H9 (cell line): ENCODE results near the gene SYNGR2. TPM values are rescaled to one million over a fixed set of nuclear protein-coding genes. Genes with fewer than 3 reads are reported as not detected.

Source experiments
- DNase-seq: peaks from one replicate; pipeline ENCODE4 v3.0.0-alpha.2; 2017
- H2AFZ ChIP-seq: one replicate; pipeline ENCODE4 v1.6.1; 2013; ENCODE audit warnings: mild to moderate bottlenecking, low read length, control low read depth, moderate library complexity
- H2AK5ac ChIP-seq: 2 replicates; pipeline ENCODE4 v1.6.1; 2013; ENCODE audit warnings: low read length, control low read depth, mixed read lengths; ENCODE audit not compliant: insufficient read length
- H2BK120ac ChIP-seq: one replicate; pipeline ENCODE4 v1.6.1; 2013; ENCODE audit warnings: low read depth, mild to moderate bottlenecking, low read length, control low read depth, inconsistent platforms; ENCODE audit not compliant: poor library complexity, severe bottlenecking
- H2BK12ac ChIP-seq: 2 replicates; pipeline ENCODE4 v1.6.1; 2013; ENCODE audit warnings: low read length, control low read depth, mixed read lengths, low read depth; ENCODE audit not compliant: insufficient read length
- H2BK15ac ChIP-seq: 2 replicates; pipeline ENCODE4 v1.6.1; 2013; ENCODE audit warnings: low read depth, low read length, control low read depth
- H2BK20ac ChIP-seq: one replicate; pipeline ENCODE4 v1.6.1; 2013; ENCODE audit warnings: low read depth, mild to moderate bottlenecking, low read length, control low read depth, inconsistent platforms; ENCODE audit not compliant: poor library complexity, severe bottlenecking
- H2BK5ac ChIP-seq: 2 replicates; pipeline ENCODE4 v1.6.1; 2013; ENCODE audit warnings: low read length, control low read depth, mixed read lengths; ENCODE audit not compliant: insufficient read length
- H3K14ac ChIP-seq: 2 replicates; pipeline ENCODE4 v1.6.1; 2013; ENCODE audit warnings: low read length, control low read depth; ENCODE audit not compliant: insufficient read depth
- H3K18ac ChIP-seq: 2 replicates; pipeline ENCODE4 v1.6.1; 2013; ENCODE audit warnings: low read depth, mild to moderate bottlenecking, mixed read lengths, low read length, control low read depth; ENCODE audit not compliant: insufficient read length
- H3K23ac ChIP-seq: 2 replicates; pipeline ENCODE4 v1.6.1; 2013; ENCODE audit warnings: low read length, control low read depth, mixed read lengths, low read depth; ENCODE audit not compliant: insufficient read length
- H3K23me2 ChIP-seq: 2 replicates; pipeline ENCODE4 v1.6.1; 2013; ENCODE audit warnings: low read depth, mild to moderate bottlenecking, mixed read lengths, low read length, control low read depth; ENCODE audit not compliant: insufficient read length, poor library complexity, severe bottlenecking
- H3K27ac ChIP-seq: 2 replicates; pipeline ENCODE4 v1.5.1; 2013; ENCODE audit warnings: low read length, control low read depth, mixed read lengths, low read depth; ENCODE audit not compliant: insufficient read length
- H3K27me3 ChIP-seq: 2 replicates; pipeline ENCODE4 v1.6.1; 2013; ENCODE audit warnings: low read length, control low read depth, inconsistent platforms; ENCODE audit not compliant: insufficient read depth
- H3K4ac ChIP-seq: 2 replicates; pipeline ENCODE4 v1.6.1; 2013; ENCODE audit warnings: low read depth, mild to moderate bottlenecking, control low read depth, inconsistent platforms, low read length, moderate library complexity
- H3K4me1 ChIP-seq: 2 replicates; pipeline ENCODE4 v1.6.1; 2013; ENCODE audit warnings: low read length, control low read depth, inconsistent platforms; ENCODE audit not compliant: insufficient read depth
- H3K4me2 ChIP-seq: 2 replicates; pipeline ENCODE4 v1.6.1; 2013; ENCODE audit warnings: low read length, control low read depth, mixed read lengths; ENCODE audit not compliant: insufficient read length, insufficient read depth
- H3K56ac ChIP-seq: 2 replicates; pipeline ENCODE4 v1.6.1; 2013; ENCODE audit warnings: low read depth, mild to moderate bottlenecking, mixed read lengths, low read length, control low read depth; ENCODE audit not compliant: insufficient read length
- H3K79me1 ChIP-seq: 2 replicates; pipeline ENCODE4 v1.6.1; 2013; ENCODE audit warnings: low read depth, mild to moderate bottlenecking, moderate library complexity, low read length, control low read depth, inconsistent platforms; ENCODE audit not compliant: insufficient read depth, poor library complexity, severe bottlenecking
- H3K79me2 ChIP-seq: 2 replicates; pipeline ENCODE4 v1.6.1; 2013; ENCODE audit warnings: low read length, control low read depth, inconsistent platforms; ENCODE audit not compliant: insufficient read depth
- H3K9ac ChIP-seq: 2 replicates; pipeline ENCODE4 v1.6.1; 2013; ENCODE audit warnings: low read length, control low read depth, mixed read lengths; ENCODE audit not compliant: insufficient read length; ENCODE audit errors: extremely low read depth
- H3K9me3 ChIP-seq: one replicate; pipeline ENCODE4 v1.6.1; 2013; ENCODE audit warnings: low read depth, low read length, inconsistent platforms; ENCODE audit not compliant: control insufficient read depth
- H3T11ph ChIP-seq: one replicate; pipeline ENCODE4 v1.6.1; 2013; ENCODE audit warnings: mild to moderate bottlenecking, low read length, control low read depth, inconsistent platforms
- H4K20me1 ChIP-seq: one replicate; pipeline ENCODE4 v1.6.1; 2013; ENCODE audit not compliant: control insufficient read depth, insufficient read length, insufficient read depth
- H4K5ac ChIP-seq: 2 replicates; pipeline ENCODE4 v1.6.1; 2013; ENCODE audit warnings: low read depth, mild to moderate bottlenecking, mixed read lengths, low read length, control low read depth; ENCODE audit not compliant: insufficient read length
- H4K8ac ChIP-seq: replicated peaks from 2 replicates; pipeline ENCODE4 v1.6.1; 2013; ENCODE audit warnings: low read length, control low read depth, mixed read lengths, low read depth; ENCODE audit not compliant: insufficient read length
- H4K91ac ChIP-seq: 2 replicates; pipeline ENCODE4 v1.6.1; 2013; ENCODE audit warnings: low read depth, mild to moderate bottlenecking, moderate library complexity, mixed read lengths, low read length, control low read depth; ENCODE audit not compliant: insufficient read length
- H3K27ac Mint-ChIP-seq, 3 experiments: 2 replicates in 2 of 3; 3 replicates in 1 of 3; pipeline ENCODE4 v1.8.0; 2020 to 2021; ENCODE audit warnings: mixed read lengths in 3 of 3, mild to moderate bottlenecking in 1 of 3, moderate library complexity in 1 of 3
- H3K27me3 Mint-ChIP-seq: 2 replicates; pipeline ENCODE4 v1.8.0; 2021; ENCODE audit warnings: low read depth, mild to moderate bottlenecking, moderate library complexity, mixed read lengths
- H3K36me3 Mint-ChIP-seq, 3 experiments: 2 replicates in 2 of 3; 3 replicates in 1 of 3; pipeline ENCODE4 v1.8.0; 2020 to 2021; ENCODE audit warnings: low read depth in 3 of 3, mixed read lengths in 3 of 3; ENCODE audit not compliant: insufficient read depth in 1 of 3
- H3K4me1 Mint-ChIP-seq, 2 experiments: 2 replicates each; pipeline ENCODE4 v1.8.0; 2020; ENCODE audit warnings: mixed read lengths in 2 of 2
- H3K4me3 Mint-ChIP-seq, 2 experiments: 2 replicates in 1 of 2; 3 replicates in 1 of 2; pipeline ENCODE4 v1.8.0; 2020 to 2021; ENCODE audit warnings: mild to moderate bottlenecking in 2 of 2, mixed read lengths in 2 of 2, moderate library complexity in 1 of 2
- H3K9me3 Mint-ChIP-seq, 2 experiments: 2 replicates in 1 of 2; 3 replicates in 1 of 2; pipeline ENCODE4 v1.8.0; 2020; ENCODE audit warnings: mild to moderate bottlenecking in 2 of 2, mixed read lengths in 2 of 2, moderate library complexity in 1 of 2
- CTCF ChIP-seq: fragments of 200-600 bp; sonication (generic); conservative IDR thresholded peaks from 3 replicates; pipeline ENCODE4 v1.8.0; 2021; ENCODE audit warnings: antibody characterized with exemption, mild to moderate bottlenecking
- WGBS: extraction: QIAGEN DNeasy Blood & Tissue Kit; methylation state at CpG from one replicate; pipeline ENCODE4 v1.1.7; 2013; ENCODE audit warnings: missing lambda C conversion rate, low lambda C conversion rate, mixed read lengths; ENCODE audit not compliant: insufficient read length; ENCODE audit errors: extremely low coverage; 5-methylcytosine and 5-hydroxymethylcytosine counted together
- total RNA-seq: library from RNA; stranded (reverse); gene quantifications from 2 replicates; pipeline ENCODE4 v1.2.1, GENCODE V29; 2021

Gene SYNGR2
- total RNA-seq, 1 experiment from 2014 or later: 41.0 TPM

- WGBS: no CpG with 5 or more reads among the region's 23 CpGs
- Histone ChIP-seq H3T11ph (no peak overlapping the region), H3K27me3 (no peaks in the 10 kb centered on the region), H3K14ac (no peak overlapping the region), H3K56ac (no peak overlapping the region), H2BK12ac (no peak overlapping the region), H3K4me1 (peaks cover 5% of the 10 kb centered on the region; the same call in 1 of the 2 replicates), H2BK20ac (no peak overlapping the region), H3K23ac (no peak overlapping the region), H3K79me2 (no peaks in the 10 kb centered on the region; the same call in 1 of the 2 replicates), H3K9me3 (no peaks in the 10 kb centered on the region), H4K8ac (no peak overlapping the region), H2AFZ (no peak overlapping the region), H3K79me1 (no peaks in the 10 kb centered on the region), H2BK5ac (no peak overlapping the region), H4K5ac (no peak overlapping the region), H2BK15ac (no peak overlapping the region), H4K20me1 (no peaks in the 10 kb centered on the region), H2AK5ac (no peak overlapping the region), H3K4ac (no peak overlapping the region), H3K23me2 (peaks cover 6% of the 10 kb centered on the region), H2BK120ac (no peak overlapping the region), H4K91ac (no peak overlapping the region), H3K18ac (no peak overlapping the region), H3K4me2 (no peak overlapping the region), H3K9ac (no peak overlapping the region), H3K27ac (no peak overlapping the region)
- H3K9me3 Mint-ChIP-seq: no peaks in the 10 kb centered on the region
- H3K27me3 Mint-ChIP-seq: no peaks in the 10 kb centered on the region
- no peak overlapping the region for H3K27ac Mint-ChIP-seq
- no peak for DNase-seq
- peaks cover 4 to 11% of the 10 kb centered on the region in 2 experiments for H3K4me1 Mint-ChIP-seq
- H3K4me3 Mint-ChIP-seq: no peak overlapping the region
- no peak for TF ChIP-seq CTCF
- peaks cover 7 to 28% (median 22%) of the 10 kb centered on the region in 3 experiments for H3K36me3 Mint-ChIP-seq
Measured at GRCh38 chr17:78122216-78122930, 46.0 kb upstream of the SYNGR2 start.
